Skeletal muscle satellite cell (primary cell): Measurements from ENCODE around the gene NXT1.
A peak's percentile ranks its signal among the peaks of the same experiment; 100 is the strongest.
"Not testable (repeated sequence)": the region's sequence is repeated elsewhere in the genome, so short reads cannot be mapped to it uniquely, and the experiment has no call there.

Experiments
- H3K27me3 ChIP-seq: 2 replicates; pipeline ENCODE4 v1.7.0; 2013; ENCODE audit warnings: low read length; ENCODE audit not compliant: control insufficient read depth, insufficient read depth
- H3K36me3 ChIP-seq: 2 replicates; pipeline ENCODE4 v1.7.0; 2013; ENCODE audit warnings: mild to moderate bottlenecking, control low read depth, low read length; ENCODE audit not compliant: insufficient read depth
- H3K4me1 ChIP-seq: 2 replicates; pipeline ENCODE4 v1.7.0; 2013; ENCODE audit warnings: low read length; ENCODE audit not compliant: control insufficient read depth, insufficient read depth
- H3K4me2 ChIP-seq: 2 replicates; pipeline ENCODE4 v1.7.0; 2013; ENCODE audit warnings: mild to moderate bottlenecking, low read length
- H3K4me3 ChIP-seq: 2 replicates; pipeline ENCODE4 v1.7.0; 2013; ENCODE audit warnings: low read length
- H3K9ac ChIP-seq: 2 replicates; pipeline ENCODE4 v1.7.0; 2013; ENCODE audit warnings: mild to moderate bottlenecking, low read depth, low read length, moderate library complexity
- H3K9me3 ChIP-seq: replicated peaks from 2 replicates; pipeline ENCODE4 v1.7.0; 2013; ENCODE audit warnings: mild to moderate bottlenecking, control low read depth, low read length

NXT1 gene

DNA sequence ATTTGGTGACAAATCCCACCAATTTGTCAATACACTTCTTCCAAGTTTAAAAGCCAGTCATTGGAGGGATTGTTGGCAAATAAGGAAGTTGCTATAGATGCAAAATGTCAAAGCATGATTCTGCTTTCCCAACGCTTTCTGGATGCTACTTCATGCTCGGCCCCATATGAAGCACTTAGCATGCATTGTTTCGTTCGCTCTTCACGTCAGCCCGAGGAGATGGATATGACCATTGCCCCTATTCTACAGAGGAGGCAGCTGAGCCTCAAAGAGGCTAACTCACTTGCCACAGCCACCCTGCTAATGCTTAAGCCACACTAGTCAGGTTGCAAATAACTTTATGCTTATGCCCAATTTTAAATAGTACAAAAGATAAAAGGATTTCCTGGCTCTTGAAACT is 2.8 kb upstream of the NXT1 start:
- no peaks in the 10 kb centered on the region for H3K27me3 ChIP-seq
- no peaks in the 10 kb centered on the region for H3K9me3 ChIP-seq
- no peak overlapping the region for H3K9ac ChIP-seq
- no peaks in the 10 kb centered on the region for H3K36me3 ChIP-seq
- no peak overlapping the region for H3K4me3 ChIP-seq
- H3K4me2 ChIP-seq: no peak overlapping the region
- H3K4me1 ChIP-seq: peaks cover 16% of the 10 kb centered on the region

GRCh38 chr20:23348510-23348909 is 2.1 kb upstream of the NXT1 start:
- not testable (repeated sequence) for H3K4me2 ChIP-seq, H3K27me3 ChIP-seq, H3K4me3 ChIP-seq, H3K36me3 ChIP-seq, H3K9me3 ChIP-seq, H3K9ac ChIP-seq
- peaks cover 17% of the 10 kb centered on the region for H3K4me1 ChIP-seq

GRCh38 chr20:23349338-23350195 is 1.0 kb upstream of the NXT1 start:
- Histone ChIP-seq H3K27me3 (no peaks in the 10 kb centered on the region), H3K4me3 (peak overlapping the region; percentile 85)

DNA sequence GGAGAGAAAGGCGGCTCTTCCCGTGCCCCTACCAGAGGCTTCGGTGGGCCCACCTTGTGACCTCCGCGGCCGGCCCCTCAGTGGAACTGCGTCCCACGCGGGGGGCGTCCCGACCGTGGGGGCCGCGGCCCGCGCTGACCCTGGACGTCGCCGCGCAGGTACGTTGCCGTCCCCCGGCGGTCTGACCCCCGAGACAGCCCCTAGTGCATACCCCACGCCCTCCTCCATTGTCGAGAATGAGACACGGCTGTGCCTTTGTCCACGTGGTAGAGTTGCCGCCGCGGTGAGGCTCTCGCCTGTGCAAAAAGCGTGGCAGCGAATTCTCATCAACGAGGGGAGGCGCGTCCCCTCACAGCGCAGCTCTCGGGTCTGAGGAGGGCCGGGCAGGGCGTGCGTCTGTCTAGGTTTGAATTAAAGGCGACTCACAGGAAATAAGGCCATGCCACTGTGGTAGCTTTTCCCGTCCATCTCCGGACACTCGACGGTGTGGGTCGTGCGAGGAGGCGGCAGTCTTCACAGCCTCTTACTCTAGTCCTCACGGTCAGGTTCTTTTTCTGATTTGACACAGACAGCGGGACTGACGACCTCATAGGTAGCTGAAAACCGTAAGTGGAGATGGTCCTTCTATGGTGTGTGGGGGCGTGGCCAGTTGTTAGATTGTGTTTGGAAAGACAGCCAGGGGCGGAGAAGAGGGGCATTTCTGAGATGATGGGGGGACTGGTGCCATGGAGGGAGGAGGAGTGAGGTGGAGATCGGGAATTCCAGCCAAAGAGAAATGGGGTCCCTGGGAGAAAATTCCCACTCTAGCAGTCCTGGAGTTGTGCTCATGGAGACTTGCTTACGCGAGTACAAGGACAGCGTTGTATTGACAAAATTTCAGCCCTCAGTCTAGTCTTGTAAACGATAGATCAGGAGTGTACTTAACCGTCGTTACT is 580 bp downstream of the NXT1 start:
- Histone ChIP-seq H3K36me3 (peaks cover 19% of the 10 kb centered on the region), H3K4me1 (peaks cover 17% of the 10 kb centered on the region), H3K4me3 (peak overlapping the region; percentile 85), H3K4me2 (peak overlapping the region; percentile 86), H3K27me3 (no peaks in the 10 kb centered on the region), H3K9ac (peak overlapping the region; percentile 92), H3K9me3 (no peaks in the 10 kb centered on the region)

More at GRCh38 chr20:23349338-23350195, 1.0 kb upstream of the NXT1 start:
- peak overlapping the region; percentile 91 for H3K4me2 ChIP-seq
- H3K9ac ChIP-seq: peak overlapping the region; percentile 92
- peaks cover 17% of the 10 kb centered on the region for H3K4me1 ChIP-seq
- H3K36me3 ChIP-seq: peaks cover 5% of the 10 kb centered on the region
- no peaks in the 10 kb centered on the region for H3K9me3 ChIP-seq

DNA sequence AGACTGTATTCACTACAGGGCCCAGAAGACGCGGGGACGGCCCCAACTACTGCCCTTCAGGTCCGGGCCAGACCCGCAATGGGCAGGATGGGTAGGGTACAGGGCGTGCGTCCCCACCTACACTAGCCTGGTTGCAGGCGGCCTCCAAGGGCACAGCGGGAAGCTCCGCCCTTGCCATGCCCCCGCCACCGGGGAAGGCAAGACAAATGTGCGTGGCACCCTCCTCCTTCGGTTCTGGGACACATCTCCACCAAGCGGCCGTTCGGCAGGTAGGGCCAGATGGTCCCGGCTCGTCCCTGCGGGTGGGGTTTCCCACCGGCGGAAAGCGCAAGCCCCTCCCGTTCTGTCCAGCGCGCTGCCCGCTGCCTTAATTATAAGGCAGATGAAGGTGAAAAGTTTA is 5.6 kb downstream of the NXT1 start:
- Histone ChIP-seq H3K9ac (no peak overlapping the region), H3K4me1 (peaks cover 29% of the 10 kb centered on the region), H3K9me3 (no peaks in the 10 kb centered on the region)

DNA sequence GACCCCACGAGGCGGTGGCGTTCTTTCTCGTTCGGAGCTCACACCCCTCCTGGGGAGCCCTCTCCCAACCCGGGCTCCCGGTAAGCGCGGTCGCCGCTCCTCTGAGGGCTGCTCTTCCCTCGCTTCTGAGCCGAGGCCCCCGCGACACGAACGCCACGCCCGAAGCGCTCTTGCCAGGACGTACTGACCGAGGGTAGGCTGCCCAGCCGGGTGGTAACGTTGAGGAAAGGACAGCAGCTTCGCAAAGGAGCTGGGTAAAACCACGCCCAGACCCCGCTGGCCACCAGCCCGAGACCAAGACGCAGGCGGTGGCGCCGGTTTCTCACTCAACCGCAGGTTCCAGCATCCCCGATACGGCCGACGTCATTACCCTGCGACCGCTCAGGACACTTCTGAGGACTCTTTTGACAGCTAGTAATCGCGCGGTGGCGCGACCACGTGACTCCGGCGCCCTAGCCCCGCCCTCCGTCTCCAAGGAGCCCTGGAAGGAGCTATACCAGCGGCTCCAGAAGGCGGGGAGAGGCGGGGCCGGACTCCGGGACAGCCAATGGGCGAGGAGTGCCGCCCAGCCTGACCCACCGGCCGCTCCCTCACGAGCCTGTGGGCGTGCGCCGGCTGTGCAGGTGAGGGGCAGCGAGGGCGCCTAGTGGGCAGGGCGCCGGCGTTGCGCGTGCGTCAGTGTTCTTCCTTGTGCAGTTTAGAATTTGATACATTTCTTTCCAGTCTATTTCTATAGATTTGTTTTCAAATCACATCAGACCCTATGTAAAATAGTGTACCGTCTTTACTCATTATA is 7.4 kb downstream of the NXT1 start:
- Histone ChIP-seq H3K9me3 (no peaks in the 10 kb centered on the region), H3K4me3 (peak overlapping the region; percentile 88), H3K4me2 (peak overlapping the region; percentile 93), H3K27me3 (no peaks in the 10 kb centered on the region), H3K36me3 (peaks cover 20% of the 10 kb centered on the region), H3K4me1 (peaks cover 22% of the 10 kb centered on the region), H3K9ac (peak overlapping the region; percentile 91)

More for the DNA sequence above, 5.6 kb downstream of the NXT1 start:
- Histone ChIP-seq H3K36me3 (peaks cover 20% of the 10 kb centered on the region), H3K4me3 (no peak overlapping the region), H3K4me2 (no peak overlapping the region), H3K27me3 (no peaks in the 10 kb centered on the region)

- Histone ChIP-seq H3K4me1 (peaks cover 28% of the 10 kb centered on the region), H3K4me2 (peak overlapping the region; percentile 93), H3K9ac (peak overlapping the region; percentile 42), H3K27me3 (no peaks in the 10 kb centered on the region), H3K9me3 (no peaks in the 10 kb centered on the region), H3K4me3 (peak overlapping the region; percentile 88), H3K36me3 (peaks cover 20% of the 10 kb centered on the region)
Observed at GRCh38 chr20:23358563-23358906, 7.9 kb downstream of the NXT1 start.

- Histone ChIP-seq H3K4me2 (no peak overlapping the region), H3K27me3 (no peaks in the 10 kb centered on the region), H3K36me3 (peaks cover 20% of the 10 kb centered on the region), H3K4me1 (peaks cover 33% of the 10 kb centered on the region), H3K9ac (no peak overlapping the region), H3K9me3 (no peaks in the 10 kb centered on the region), H3K4me3 (no peak overlapping the region)
Observed at GRCh38 chr20:23358923-23359593, 8.5 kb downstream of the NXT1 start.

- Histone ChIP-seq H3K27me3 (no peaks in the 10 kb centered on the region), H3K4me2 (peak overlapping the region; percentile 76), H3K9me3 (no peaks in the 10 kb centered on the region), H3K36me3 (peaks cover 21% of the 10 kb centered on the region), H3K9ac (peak overlapping the region; percentile 94), H3K4me3 (no peak overlapping the region), H3K4me1 (peaks cover 35% of the 10 kb centered on the region)
Observed at GRCh38 chr20:23360531-23360930, 9.9 kb downstream of the NXT1 start.

DNA sequence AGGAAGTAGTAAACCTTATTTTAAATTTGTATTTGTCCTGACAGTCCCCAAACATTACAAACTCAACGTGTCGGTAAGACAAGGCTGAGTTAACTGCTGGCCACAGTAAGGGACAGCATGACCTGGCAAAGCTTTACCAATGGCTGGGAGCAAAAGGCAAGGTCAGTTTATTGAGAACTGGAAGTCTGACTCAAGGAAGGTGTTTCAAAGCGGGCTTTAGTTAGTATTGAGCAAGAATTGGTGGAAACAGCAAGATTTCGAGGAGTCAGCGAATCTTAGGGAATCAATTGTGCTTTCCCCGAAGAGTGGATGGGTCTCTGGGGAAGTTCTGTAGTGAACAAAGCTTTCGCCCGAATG is 10.5 kb downstream of the NXT1 start:
- Histone ChIP-seq H3K27me3 (no peaks in the 10 kb centered on the region), H3K9ac (peak overlapping the region; percentile 94), H3K4me3 (peak overlapping the region; percentile 78), H3K9me3 (no peaks in the 10 kb centered on the region), H3K4me2 (peak overlapping the region; percentile 76), H3K36me3 (peaks cover 21% of the 10 kb centered on the region), H3K4me1 (peaks cover 37% of the 10 kb centered on the region)
